Measurements from ENCODE around the gene MUS81. TPM values are rescaled to one million over a fixed set of nuclear protein-coding genes. Genes with fewer than 3 reads are reported as not detected.

MUS81 gene
- total and polyA plus RNA-seq, 9 of the 15 experiments (the other 6 are each of a cell fraction or from before 2014, with no cell fraction given): 13.4 to 118 (median 53.7) TPM

DNA sequence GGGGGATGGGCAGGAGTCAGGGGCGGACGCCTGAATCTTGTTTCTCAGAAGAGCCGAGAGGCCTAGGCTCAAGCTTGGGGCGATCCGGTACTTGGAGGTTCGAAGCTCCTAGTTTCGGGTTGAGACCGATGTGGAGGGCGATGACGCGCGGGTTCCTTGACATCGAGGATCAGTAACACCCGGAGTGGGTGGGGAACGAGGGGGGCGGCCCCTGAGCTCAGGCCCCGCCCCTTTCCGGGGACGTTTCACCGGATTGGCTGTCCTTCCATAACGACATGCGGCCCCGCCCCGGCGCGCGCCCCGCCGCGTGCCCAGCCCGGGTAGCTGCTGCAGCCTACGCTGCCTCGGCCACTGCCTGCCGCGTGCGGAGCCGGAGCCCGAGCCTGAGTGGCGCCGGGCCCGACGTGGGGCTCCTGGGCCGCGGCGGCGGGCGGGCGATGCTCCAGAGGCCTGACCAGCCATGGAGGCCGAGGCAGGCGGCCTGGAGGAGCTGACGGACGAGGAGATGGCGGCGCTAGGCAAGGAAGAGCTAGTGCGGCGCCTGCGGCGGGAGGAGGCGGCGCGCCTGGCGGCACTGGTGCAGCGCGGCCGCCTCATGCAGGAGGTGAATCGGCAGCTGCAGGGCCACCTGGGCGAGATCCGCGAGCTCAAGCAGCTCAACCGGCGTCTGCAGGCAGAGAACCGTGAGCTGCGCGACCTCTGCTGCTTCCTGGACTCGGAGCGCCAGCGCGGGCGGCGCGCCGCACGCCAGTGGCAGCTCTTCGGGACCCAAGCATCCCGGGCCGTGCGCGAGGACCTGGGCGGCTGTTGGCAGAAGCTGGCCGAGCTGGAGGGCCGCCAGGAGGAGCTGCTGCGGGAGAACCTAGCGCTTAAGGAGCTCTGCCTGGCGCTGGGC is 30.3 kb downstream of the MUS81 start, which contains the start of gene CCDC85B (continued):
- TF ChIP-seq, protein P1, sequence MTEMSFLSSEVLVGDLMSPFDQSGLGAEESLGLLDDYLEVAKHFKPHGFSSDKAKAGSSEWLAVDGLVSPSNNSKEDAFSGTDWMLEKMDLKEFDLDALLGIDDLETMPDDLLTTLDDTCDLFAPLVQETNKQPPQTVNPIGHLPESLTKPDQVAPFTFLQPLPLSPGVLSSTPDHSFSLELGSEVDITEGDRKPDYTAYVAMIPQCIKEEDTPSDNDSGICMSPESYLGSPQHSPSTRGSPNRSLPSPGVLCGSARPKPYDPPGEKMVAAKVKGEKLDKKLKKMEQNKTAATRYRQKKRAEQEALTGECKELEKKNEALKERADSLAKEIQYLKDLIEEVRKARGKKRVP (CRISPR knock-in tag; IDR thresholded peaks at IDR 0.05): peak; percentile 15; the same call in 1 of the 2 replicates
- peak; percentile 91; the same call in 1 of the 2 replicates for TF ChIP-seq ERF (CRISPR knock-in tag; IDR thresholded peaks at IDR 0.05)
- peak; percentile 22; the same call in 1 of the 2 replicates for TF ChIP-seq NFIC (IDR thresholded peaks at IDR 0.05)
- TF ChIP-seq NRF1 (conservative IDR thresholded peaks at IDR 0.05 in 1 of 2, IDR thresholded peaks at IDR 0.05 in 1 of 2): peak in 1 of 2 experiments; percentile 72; a peak in 3 of 4 replicates
- TF ChIP-seq, protein P2, sequence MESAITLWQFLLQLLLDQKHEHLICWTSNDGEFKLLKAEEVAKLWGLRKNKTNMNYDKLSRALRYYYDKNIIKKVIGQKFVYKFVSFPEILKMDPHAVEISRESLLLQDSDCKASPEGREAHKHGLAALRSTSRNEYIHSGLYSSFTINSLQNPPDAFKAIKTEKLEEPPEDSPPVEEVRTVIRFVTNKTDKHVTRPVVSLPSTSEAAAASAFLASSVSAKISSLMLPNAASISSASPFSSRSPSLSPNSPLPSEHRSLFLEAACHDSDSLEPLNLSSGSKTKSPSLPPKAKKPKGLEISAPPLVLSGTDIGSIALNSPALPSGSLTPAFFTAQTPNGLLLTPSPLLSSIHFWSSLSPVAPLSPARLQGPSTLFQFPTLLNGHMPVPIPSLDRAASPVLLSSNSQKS (CRISPR knock-in tag; IDR thresholded peaks at IDR 0.05): peak; percentile 53; the same call in 1 of the 2 replicates
- TF ChIP-seq ETS1 (conservative IDR thresholded peaks at IDR 0.05; ENCODE audit: control insufficient read depth, low read depth, low read length): peak; percentile 38; the same call in 1 of the 2 replicates
- TF ChIP-seq POLR2H (tag; IDR thresholded peaks at IDR 0.05; ENCODE audit: low read depth): peak; percentile 71
- TF ChIP-seq, protein P3, sequence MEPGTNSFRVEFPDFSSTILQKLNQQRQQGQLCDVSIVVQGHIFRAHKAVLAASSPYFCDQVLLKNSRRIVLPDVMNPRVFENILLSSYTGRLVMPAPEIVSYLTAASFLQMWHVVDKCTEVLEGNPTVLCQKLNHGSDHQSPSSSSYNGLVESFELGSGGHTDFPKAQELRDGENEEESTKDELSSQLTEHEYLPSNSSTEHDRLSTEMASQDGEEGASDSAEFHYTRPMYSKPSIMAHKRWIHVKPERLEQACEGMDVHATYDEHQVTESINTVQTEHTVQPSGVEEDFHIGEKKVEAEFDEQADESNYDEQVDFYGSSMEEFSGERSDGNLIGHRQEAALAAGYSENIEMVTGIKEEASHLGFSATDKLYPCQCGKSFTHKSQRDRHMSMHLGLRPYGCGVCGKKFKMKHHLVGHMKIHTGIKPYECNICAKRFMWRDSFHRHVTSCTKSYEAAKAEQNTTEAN (CRISPR knock-in tag; IDR thresholded peaks at IDR 0.05): no peak
- TF ChIP-seq, protein P4, sequence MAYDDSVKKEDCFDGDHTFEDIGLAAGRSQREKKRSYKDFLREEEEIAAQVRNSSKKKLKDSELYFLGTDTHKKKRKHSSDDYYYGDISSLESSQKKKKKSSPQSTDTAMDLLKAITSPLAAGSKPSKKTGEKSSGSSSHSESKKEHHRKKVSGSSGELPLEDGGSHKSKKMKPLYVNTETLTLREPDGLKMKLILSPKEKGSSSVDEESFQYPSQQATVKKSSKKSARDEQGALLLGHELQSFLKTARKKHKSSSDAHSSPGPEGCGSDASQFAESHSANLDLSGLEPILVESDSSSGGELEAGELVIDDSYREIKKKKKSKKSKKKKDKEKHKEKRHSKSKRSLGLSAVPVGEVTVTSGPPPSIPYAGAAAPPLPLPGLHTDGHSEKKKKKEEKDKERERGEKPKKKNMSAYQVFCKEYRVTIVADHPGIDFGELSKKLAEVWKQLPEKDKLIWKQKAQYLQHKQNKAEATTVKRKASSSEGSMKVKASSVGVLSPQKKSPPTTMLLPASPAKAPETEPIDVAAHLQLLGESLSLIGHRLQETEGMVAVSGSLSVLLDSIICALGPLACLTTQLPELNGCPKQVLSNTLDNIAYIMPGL (CRISPR knock-in tag; IDR thresholded peaks at IDR 0.05): peak; percentile 22
- no peak for TF ChIP-seq SAFB2 (IDR thresholded peaks at IDR 0.05; ENCODE audit: borderline replicate concordance, low read depth, low read length, severe bottlenecking)
- TF ChIP-seq L3MBTL2 (IDR thresholded peaks at IDR 0.05): peak; percentile 98
- TF ChIP-seq ZBTB5 (IDR thresholded peaks at IDR 0.05): no peak
- peak; percentile 100 for TF ChIP-seq FIP1L1 (IDR thresholded peaks at IDR 0.05; ENCODE audit: low read depth, low read length, poor library complexity, severe bottlenecking)
- peak; percentile 39 for TF ChIP-seq RBBP5 (IDR thresholded peaks at IDR 0.05; ENCODE audit: borderline replicate concordance, insufficient read depth, low read length, poor library complexity, severe bottlenecking)
- peak; percentile 86 for TF ChIP-seq ZBTB17 (CRISPR knock-in tag; IDR thresholded peaks at IDR 0.05)
- TF ChIP-seq JUND (IDR thresholded peaks at IDR 0.05; ENCODE audit: borderline replicate concordance, low read depth, low read length): peak; percentile 48; the same call in 1 of the 2 replicates
- peak; percentile 22; the same call in 1 of the 3 replicates for TF ChIP-seq JUND (tag; IDR thresholded peaks at IDR 0.05; ENCODE audit: borderline replicate concordance, low read depth, low read length)
